DOHH2 (cell line): ENCODE measurements around the gene DDAH2.

ENCODE experiments used
- H3F3A ChIP-seq: fragments of 200-600 bp; sonication (generic), shearing (Covaris generic); 2 replicates; pipeline ENCODE4 v1.6.0; 2016; ENCODE audit warnings: antibody characterized with exemption, mild to moderate bottlenecking; ENCODE audit not compliant: control insufficient read depth, insufficient read depth
- H3K27ac ChIP-seq: fragments of 200-600 bp; sonication (generic); 2 replicates; pipeline ENCODE4 v1.5.1; 2014; ENCODE audit warnings: low read depth, mild to moderate bottlenecking, low read length, moderate library complexity
- H3K27me3 ChIP-seq: fragments of 200-600 bp; sonication (generic); 2 replicates; pipeline ENCODE4 v1.6.1; 2014; ENCODE audit warnings: mild to moderate bottlenecking, low read length, mixed read lengths; ENCODE audit not compliant: control insufficient read depth
- H3K36me3 ChIP-seq: fragments of 200-600 bp; sonication (generic); 2 replicates; pipeline ENCODE4 v1.6.1; 2014; ENCODE audit warnings: mild to moderate bottlenecking, low read length, moderate library complexity, mixed read lengths; ENCODE audit not compliant: control insufficient read depth
- H3K4me1 ChIP-seq: fragments of 200-600 bp; sonication (generic); 2 replicates; pipeline ENCODE4 v1.6.1; 2014; ENCODE audit warnings: mild to moderate bottlenecking, low read length, mixed read lengths; ENCODE audit not compliant: control insufficient read depth
- H3K4me2 ChIP-seq: fragments of 200-600 bp; sonication (generic); 2 replicates; pipeline ENCODE4 v1.6.0; 2014; ENCODE audit warnings: mild to moderate bottlenecking, low read length, moderate library complexity
- H3K4me3 ChIP-seq: fragments of 200-600 bp; sonication (generic); 2 replicates; pipeline ENCODE4 v1.5.1; 2014; ENCODE audit warnings: mild to moderate bottlenecking, low read length, mixed read lengths
- H3K79me2 ChIP-seq: fragments of 200-600 bp; sonication (generic); 2 replicates; pipeline ENCODE4 v1.6.1; 2014; ENCODE audit warnings: mild to moderate bottlenecking, low read length, mixed read lengths; ENCODE audit not compliant: control insufficient read depth
- H3K9me2 ChIP-seq: fragments of 200-600 bp; sonication (generic); replicated peaks from 2 replicates; pipeline ENCODE4 v1.6.1; 2014; ENCODE audit warnings: mild to moderate bottlenecking, low read length, mixed read lengths; ENCODE audit not compliant: control insufficient read depth
- H3K9me3 ChIP-seq: fragments of 200-600 bp; sonication (generic); 2 replicates; pipeline ENCODE4 v1.6.1; 2014; ENCODE audit warnings: antibody characterized with exemption, low read length, mixed read lengths; ENCODE audit not compliant: control insufficient read depth, insufficient read depth
- H4K20me1 ChIP-seq: fragments of 200-600 bp; sonication (generic); 2 replicates; pipeline ENCODE4 v1.6.0; 2014; ENCODE audit warnings: low read depth, mild to moderate bottlenecking, antibody characterized with exemption, low read length, moderate library complexity; ENCODE audit not compliant: control insufficient read depth, insufficient read depth
- CTCF ChIP-seq: fragments of 200-600 bp; sonication (generic); IDR thresholded peaks from one replicate; pipeline ENCODE4 v1.5.1; 2014; ENCODE audit warnings: antibody characterized with exemption, mild to moderate bottlenecking, low read depth, low read length; ENCODE audit not compliant: poor library complexity, severe bottlenecking
- EZH2phosphoT487 ChIP-seq: fragments of 200-600 bp; sonication (generic); IDR thresholded peaks from 2 replicates; pipeline ENCODE4 v1.6.1; 2017; ENCODE audit warnings: borderline replicate concordance, mild to moderate bottlenecking, antibody characterized with exemption, low read length, moderate library complexity, mixed read lengths

Gene DDAH2

GRCh38 chr6:31723245-31723979 lies 5.7 kb downstream of the DDAH2 start, which contains the start of gene MPIG6B:
MPIG6B (plus strand) TSS chr6:31723373; CDS start chr6:31723384, 11 bp downstream.
- Histone ChIP-seq H3K4me3 (no peak within 1 kb of the TSS), H3K79me2 (no peaks in the 10 kb centered on the region), H3K4me2 (no peak within 1 kb of the TSS), H3K9me3 (no peaks in the 10 kb centered on the region), H4K20me1 (no peaks in the 10 kb centered on the region), H3K4me1 (peaks cover 18% of the 10 kb centered on the region), H3K27me3 (peaks cover 10% of the 10 kb centered on the region; the same call in 1 of the 2 replicates), H3K27ac (no peak within 1 kb of the TSS), H3F3A (peaks cover 3% of the 10 kb centered on the region), H3K9me2 (no peaks in the 10 kb centered on the region), H3K36me3 (peaks cover 16% of the 10 kb centered on the region)
- no peak for TF ChIP-seq EZH2phosphoT487
- no peak for TF ChIP-seq CTCF

- no peaks in the 10 kb centered on the region for H3K9me2 ChIP-seq
- H3K27me3 ChIP-seq = peaks cover 10% of the 10 kb centered on the region; the same call in 1 of the 2 replicates
- no peak overlapping the region for H3K27ac ChIP-seq
- peaks cover 5% of the 10 kb centered on the region for H3K4me1 ChIP-seq
- H3K4me2 ChIP-seq = no peak overlapping the region
- H3K36me3 ChIP-seq = peaks cover 8% of the 10 kb centered on the region
- H3K79me2 ChIP-seq = no peaks in the 10 kb centered on the region
- no peaks in the 10 kb centered on the region for H3F3A ChIP-seq
- H4K20me1 ChIP-seq = no peaks in the 10 kb centered on the region
- no peaks in the 10 kb centered on the region for H3K9me3 ChIP-seq
- no peak overlapping the region for H3K4me3 ChIP-seq
- TF ChIP-seq EZH2phosphoT487 (no peak), CTCF (no peak)
Observed at GRCh38 chr6:31722173-31722572, 6.9 kb downstream of the DDAH2 start.

GRCh38 chr6:31721351-31722020 lies 7.6 kb downstream of the DDAH2 start, which contains the start of gene LY6G6C:
LY6G6C (minus strand) TSS chr6:31721746; CDS start chr6:31721679, 67 bp downstream.
- Histone ChIP-seq H3K9me3 (no peaks in the 10 kb centered on the region), H3K4me2 (no peak within 1 kb of the TSS), H3K4me3 (no peak within 1 kb of the TSS), H3K36me3 (peaks cover 3% of the 10 kb centered on the region), H4K20me1 (no peaks in the 10 kb centered on the region), H3K4me1 (no peaks in the 10 kb centered on the region), H3K27me3 (peaks cover 10% of the 10 kb centered on the region; the same call in 1 of the 2 replicates), H3K79me2 (no peaks in the 10 kb centered on the region), H3K27ac (no peak within 1 kb of the TSS), H3K9me2 (no peaks in the 10 kb centered on the region), H3F3A (no peaks in the 10 kb centered on the region)
- TF ChIP-seq EZH2phosphoT487 (no peak), CTCF (no peak)
